Ishikawa (cell line): ENCODE measurements around the gene STX17.

Experiments used
- EGR1 ChIP-seq: IDR thresholded peaks from 2 replicates; pipeline ENCODE4 v1.6.1; 2012
- EP300 ChIP-seq: IDR thresholded peaks from 2 replicates; pipeline ENCODE4 v1.6.1; 2012; ENCODE audit warnings: borderline replicate concordance
- TAF1 ChIP-seq: IDR thresholded peaks from 2 replicates; pipeline ENCODE4 v1.6.1; 2012; ENCODE audit warnings: low read depth, mild to moderate bottlenecking

GRCh38 chr9:99885747-99886146, 20.7 kb upstream of the STX17 start:
- TF ChIP-seq EGR1 (no peak), EP300 (no peak), TAF1 (no peak)
